ENCODE data around the gene GCNT2.

Gene GCNT2

GRCh38 chr6:10621847-10622246 lies 100.7 kb downstream of the GCNT2 start:
- no peak overlapping the region for H3K4me3 ChIP-seq (ENCODE audit: low read depth, low read length)
- no peak for TF ChIP-seq POLR2A (IDR thresholded peaks at IDR 0.05; ENCODE audit: extremely low read depth, insufficient read length)
- TF ChIP-seq, protein P1, sequence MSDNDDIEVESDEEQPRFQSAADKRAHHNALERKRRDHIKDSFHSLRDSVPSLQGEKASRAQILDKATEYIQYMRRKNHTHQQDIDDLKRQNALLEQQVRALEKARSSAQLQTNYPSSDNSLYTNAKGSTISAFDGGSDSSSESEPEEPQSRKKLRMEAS (IDR thresholded peaks at IDR 0.05; ENCODE audit: low read depth, low read length): no peak
- TF ChIP-seq MYC (IDR thresholded peaks at IDR 0.05; ENCODE audit: low read depth, low read length): no peak
- no peak for TF ChIP-seq CTCF (IDR thresholded peaks at IDR 0.05; ENCODE audit: low read depth, low read length)
- DNase-seq (ENCODE audit: low read depth): no peak

GRCh38 chr6:10624836-10625235 lies 103.7 kb downstream of the GCNT2 start:
- DNase-seq (ENCODE audit: low read depth): no peak
- H3K4me3 ChIP-seq (ENCODE audit: low read depth, low read length): no peak overlapping the region
- no peak for TF ChIP-seq CTCF (IDR thresholded peaks at IDR 0.05; ENCODE audit: low read depth, low read length)
- TF ChIP-seq MYC (IDR thresholded peaks at IDR 0.05; ENCODE audit: low read depth, low read length): no peak
- TF ChIP-seq, protein P1 (IDR thresholded peaks at IDR 0.05; ENCODE audit: low read depth, low read length): no peak
- no peak for TF ChIP-seq POLR2A (IDR thresholded peaks at IDR 0.05; ENCODE audit: extremely low read depth, insufficient read length)

DNA sequence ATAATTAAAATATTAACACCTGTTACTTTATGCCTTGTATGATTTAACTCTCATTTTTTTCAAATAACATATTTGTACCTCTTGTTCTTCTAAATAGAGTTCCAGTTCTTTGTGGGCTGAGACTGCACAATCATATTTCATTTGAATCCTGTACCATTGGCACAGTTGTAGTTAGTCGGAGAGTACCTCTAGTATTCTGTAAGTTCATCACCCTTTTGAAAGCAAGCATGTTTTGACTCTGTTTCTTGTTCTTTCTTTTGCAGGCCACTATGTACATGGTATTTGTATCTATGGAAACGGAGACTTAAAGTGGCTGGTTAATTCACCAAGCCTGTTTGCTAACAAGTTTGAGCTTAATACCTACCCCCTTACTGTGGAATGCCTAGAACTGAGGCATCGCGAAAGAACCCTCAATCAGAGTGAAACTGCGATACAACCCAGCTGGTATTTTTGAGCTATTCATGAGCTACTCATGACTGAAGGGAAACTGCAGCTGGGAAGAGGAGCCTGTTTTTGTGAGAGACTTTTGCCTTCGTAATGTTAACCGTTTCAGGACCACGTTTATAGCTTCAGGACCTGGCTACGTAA lies 105.1 kb downstream of the GCNT2 start:
- H3K4me3 ChIP-seq (ENCODE audit: low read depth, low read length): no peak overlapping the region
- TF ChIP-seq, protein P1 (IDR thresholded peaks at IDR 0.05; ENCODE audit: low read depth, low read length): no peak
- TF ChIP-seq CTCF (IDR thresholded peaks at IDR 0.05; ENCODE audit: low read depth, low read length): no peak
- no peak for TF ChIP-seq MYC (IDR thresholded peaks at IDR 0.05; ENCODE audit: low read depth, low read length)
- TF ChIP-seq POLR2A (IDR thresholded peaks at IDR 0.05; ENCODE audit: extremely low read depth, insufficient read length): no peak
- no peak for DNase-seq (ENCODE audit: low read depth)

GRCh38 chr6:10627800-10628199 lies 106.6 kb downstream of the GCNT2 start:
- TF ChIP-seq CTCF (IDR thresholded peaks at IDR 0.05; ENCODE audit: low read depth, low read length) (no peak), POLR2A (IDR thresholded peaks at IDR 0.05; ENCODE audit: extremely low read depth, insufficient read length) (no peak), MYC (IDR thresholded peaks at IDR 0.05; ENCODE audit: low read depth, low read length) (no peak)
- TF ChIP-seq, protein P1 (IDR thresholded peaks at IDR 0.05; ENCODE audit: low read depth, low read length): no peak

GRCh38 chr6:10630178-10630577 lies 109.0 kb downstream of the GCNT2 start:
- DNase-seq (ENCODE audit: low read depth): no peak
- no peak for TF ChIP-seq POLR2A (IDR thresholded peaks at IDR 0.05; ENCODE audit: extremely low read depth, insufficient read length)
- no peak for TF ChIP-seq CTCF (IDR thresholded peaks at IDR 0.05; ENCODE audit: low read depth, low read length)
- TF ChIP-seq, protein P1 (IDR thresholded peaks at IDR 0.05; ENCODE audit: low read depth, low read length): no peak
- no peak for TF ChIP-seq MYC (IDR thresholded peaks at IDR 0.05; ENCODE audit: low read depth, low read length)
- no peak overlapping the region for H3K4me3 ChIP-seq (ENCODE audit: low read depth, low read length)

More at GRCh38 chr6:10627800-10628199, 106.6 kb downstream of the GCNT2 start:
- DNase-seq (ENCODE audit: low read depth): no peak
- H3K4me3 ChIP-seq (ENCODE audit: low read depth, low read length): no peak overlapping the region
